Endothelial cell of umbilical vein (primary cell): ENCODE results near the gene OTOP2. TPM values are rescaled to one million over a fixed set of nuclear protein-coding genes. Genes with fewer than 3 reads are reported as not detected.
A peak's percentile ranks its signal among the peaks of the same experiment; 100 is the strongest.

ENCODE experiments used
- BruUV-seq: library from RNA; stranded (reverse); fragments of 400-500 nt; replicated peaks from 2 replicates; lab custom pipeline; 2021; lab: Mats Ljungman, UMichigan
- CTCF ChIA-PET: fragments of 300-600, 350-600 bp; sonication (Branson Sonifier 250); formaldehyde crosslinking; loops from one replicate; lab custom pipeline; 2021; ENCODE audit warnings: antibody characterized with exemption, inconsistent platforms; lab: Charles Lee
- POLR2A ChIA-PET: fragments of 300-600, 350-600 bp; sonication (Branson Sonifier 250); formaldehyde crosslinking; loops from one replicate; lab custom pipeline; 2021; ENCODE audit warnings: antibody characterized with exemption, inconsistent platforms; lab: Charles Lee
- DNase-seq: peaks from one replicate; pipeline ENCODE4 v3.0.0-alpha.2; 2011; ENCODE audit warnings: low read depth, low spot score
- FAIRE-seq: peaks from 2 replicates; lab custom pipeline; 2011; peaks lifted over from hg19 to GRCh38; lab: Jason Lieb, UNC
- H2AFZ ChIP-seq: 2 replicates; pipeline ENCODE4 v1.6.0; 2012; ENCODE audit warnings: low read depth, low read length, control low read depth, inconsistent platforms
- H3K27ac ChIP-seq: 2 replicates; pipeline ENCODE4 v1.5.1; 2011; ENCODE audit warnings: low read depth, mild to moderate bottlenecking, control low read depth, low read length, moderate library complexity; ENCODE audit not compliant: insufficient read depth
- H3K27me3 ChIP-seq, 2 experiments: 2 replicates each; pipeline versions ENCODE4 v1.6.0 to v1.6.1; 2011; ENCODE audit warnings: low read length in 2 of 2, mixed read lengths in 1 of 2; ENCODE audit not compliant: control insufficient read depth in 2 of 2, insufficient read depth in 2 of 2
- H3K36me3 ChIP-seq, 2 experiments: 2 replicates in 1 of 2; 3 replicates in 1 of 2; pipeline ENCODE4 v1.5.1; 2011; ENCODE audit warnings: low read length in 2 of 2, mild to moderate bottlenecking in 1 of 2, moderate library complexity in 1 of 2; ENCODE audit not compliant: control insufficient read depth in 2 of 2, insufficient read depth in 2 of 2; ENCODE audit errors: extremely low read depth in 1 of 2
- H3K4me1 ChIP-seq: 3 replicates; pipeline ENCODE4 v1.5.1; 2011; ENCODE audit warnings: mild to moderate bottlenecking, low read length; ENCODE audit not compliant: control insufficient read depth, insufficient read depth; ENCODE audit errors: extremely low read depth
- H3K4me2 ChIP-seq: 2 replicates; pipeline ENCODE4 v1.6.1; 2011; ENCODE audit warnings: low read length, control low read depth, mixed read lengths; ENCODE audit not compliant: insufficient read depth
- H3K4me3 ChIP-seq, 3 experiments: fragments of 200-600 bp in 1 of 3; sonication (generic), shearing (Covaris generic) in 1 of 3; replicated peaks in 1 of 3; 2 replicates each; pipeline ENCODE4 v1.5.1; 2011 to 2016; ENCODE audit warnings: control low read depth in 3 of 3, low read length in 3 of 3, mild to moderate bottlenecking in 2 of 3, inconsistent platforms in 1 of 3, low read depth in 1 of 3, moderate library complexity in 1 of 3; ENCODE audit not compliant: insufficient read depth in 1 of 3
- H3K79me2 ChIP-seq: 2 replicates; pipeline ENCODE4 v1.6.0; 2012; ENCODE audit warnings: low read length, inconsistent platforms; ENCODE audit not compliant: control insufficient read depth, insufficient read depth
- H3K9ac ChIP-seq: replicated peaks from 2 replicates; pipeline ENCODE3; 2011; ENCODE audit warnings: low read length, control low read depth; ENCODE audit not compliant: insufficient read depth; ENCODE audit errors: extremely low read depth
- H3K9me1 ChIP-seq: replicated peaks from 3 replicates; pipeline ENCODE4 v1.6.0; 2011; ENCODE audit warnings: mild to moderate bottlenecking, low read length; ENCODE audit not compliant: control insufficient read depth, insufficient read depth; ENCODE audit errors: extremely low read depth
- H3K9me3 ChIP-seq: replicated peaks from 2 replicates; pipeline ENCODE4 v1.5.1; 2012; ENCODE audit warnings: low read length, inconsistent platforms; ENCODE audit not compliant: control insufficient read depth, insufficient read depth
- H4K20me1 ChIP-seq: replicated peaks from 2 replicates; pipeline ENCODE3; 2011; ENCODE audit warnings: mild to moderate bottlenecking, low read length; ENCODE audit not compliant: control insufficient read depth, insufficient read depth; ENCODE audit errors: extremely low read depth
- CTCF ChIP-seq, 2 donors: IDR thresholded peaks; 1 replicate in 1 of 2; 2 replicates in 1 of 2; pipeline ENCODE4 v1.5.1; 2011; ENCODE audit warnings: low read length in 2 of 2, mild to moderate bottlenecking in 2 of 2, moderate library complexity in 2 of 2, control low read depth in 1 of 2, inconsistent platforms in 1 of 2, low read depth in 1 of 2; ENCODE audit not compliant: insufficient read depth in 1 of 2; ENCODE audit errors: extremely low read depth in 1 of 2
- FOS ChIP-seq: IDR thresholded peaks from 2 replicates; pipeline ENCODE4 v1.6.1; 2011; ENCODE audit warnings: mild to moderate bottlenecking, low read length, moderate library complexity, borderline replicate concordance; ENCODE audit not compliant: insufficient read depth
- dilution Hi-C: fragments of 300-500 bp; cut with MboI; formaldehyde crosslinking; loops from one replicate; pipeline ENCODE4 v1.15.0; 2019; ENCODE audit warnings: low sequenced_read_pairs; ENCODE audit not compliant: extremely low pct_ligation_motif_present
- intact Hi-C: fragments of 100-400 bp; cut with micrococcal nuclease; formaldehyde crosslinking; loops from one replicate; pipeline ENCODE4 v1.10.0; 2022
- polyA plus RNA-seq, 4 experiments: library from polyadenylated mRNA; depleted of rRNA in 3 of 4; stranded (reverse) in 3 of 4; unstranded in 1 of 4; fragments of >200 nt; gene quantifications; 2 replicates each; pipeline versions ENCODE4 v1.2.1 to v1.2.3, GENCODE V29; 2011 to 2012; ENCODE audit warnings: missing spikeins in 1 of 4
- total RNA-seq: library from RNA; stranded (reverse); gene quantifications from 2 replicates; pipeline ENCODE4 v1.2.3, GENCODE V29; 2021

The OTOP2 gene
- total and polyA plus RNA-seq, 2 donors (not counting 3 experiments of a cell fraction or from before 2014, with no cell fraction given): not detected

DNA sequence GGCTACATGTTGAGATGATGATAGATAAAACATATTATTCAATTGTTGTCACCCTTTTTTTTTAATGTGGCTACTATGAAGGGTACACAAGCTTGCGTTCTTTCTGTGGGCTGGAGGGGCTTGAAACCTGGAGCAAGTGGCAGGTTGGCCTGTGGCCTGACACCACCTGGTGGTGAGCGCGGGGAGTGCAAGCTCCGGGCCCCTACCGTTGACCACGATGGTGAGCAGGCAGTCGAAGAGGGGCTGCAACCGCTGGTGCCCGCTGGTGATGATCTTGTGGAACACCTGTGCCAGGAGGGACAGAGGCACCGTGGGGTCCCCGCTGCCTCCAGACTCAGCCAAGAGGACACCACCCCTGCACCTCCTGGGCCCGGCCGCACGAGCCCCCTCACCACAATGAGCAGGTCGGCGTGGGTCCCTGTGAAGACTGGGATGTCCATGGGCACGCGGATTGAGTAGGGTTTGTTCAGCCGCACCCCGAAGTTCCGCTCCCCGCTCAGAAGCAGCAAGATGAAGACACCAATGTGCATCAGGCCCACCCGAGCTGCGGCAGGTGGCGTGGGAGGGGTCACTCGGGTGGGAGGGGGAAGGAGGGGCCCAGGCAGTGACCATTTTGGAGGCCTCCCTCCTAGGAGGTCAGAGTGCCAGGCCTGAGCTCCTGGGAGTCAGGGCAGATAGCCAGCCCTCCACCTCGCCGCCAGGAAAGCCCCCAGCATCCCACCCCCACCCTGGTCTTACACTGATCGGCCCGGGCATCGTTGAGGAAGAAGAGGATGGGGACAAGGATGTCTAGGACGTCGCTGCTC, 34.1 kb downstream of the OTOP2 start:
- FAIRE-seq (peak; percentile 82), DNase-seq (peak; percentile 59)
- dilution Hi-C loops (no loop called here), intact Hi-C loops (loop anchor here (1.0 kb wide), 2 partner anchors 35 to 167 kb away; partner anchors contain the start of gene USH1G)
- no peaks in the 10 kb centered on the region for H3K4me1 ChIP-seq
- H2AFZ ChIP-seq: no peak overlapping the region
- no peaks in the 10 kb centered on the region for H3K9me1 ChIP-seq
- CTCF ChIA-PET: interaction anchor here (0.6 to 4.6 kb wide), 38 partner anchors 9 to 579 kb away, joined by 3 to 58 read pairs (median 5); partner anchors contain the start of genes CDR2L, FDXR, HID1 and MRPL58
- H4K20me1 ChIP-seq: no peaks in the 10 kb centered on the region
- peak; percentile 86 to 98 for TF ChIP-seq CTCF (IDR thresholded peaks at IDR 0.05; ENCODE audit: extremely low read depth in 1 of 2, insufficient read depth in 1 of 2, low read depth in 1 of 2, low read length in 2 of 2)
- no peak for TF ChIP-seq FOS
- H3K9ac ChIP-seq: no peak overlapping the region
- H3K4me2 ChIP-seq: no peak overlapping the region
- BruUV-seq: no TSS peak
- no peak overlapping the region for H3K4me3 ChIP-seq
- no peak overlapping the region for H3K27ac ChIP-seq
- H3K9me3 ChIP-seq: no peaks in the 10 kb centered on the region
- no peaks in the 10 kb centered on the region for H3K27me3 ChIP-seq
- H3K36me3 ChIP-seq: no peaks in the 10 kb centered on the region
- POLR2A ChIA-PET: interaction anchor here (0.6 to 1.0 kb wide), 3 partner anchors 13 to 115 kb away, joined by 3 read pairs; no protein-coding TSS in a partner anchor
- H3K79me2 ChIP-seq: no peaks in the 10 kb centered on the region
